Activated T-helper 1 cell treated with anti-CD3 and anti-CD28 coated beads, Interleukin-12 subunit alpha, Interleukin-12 subunit beta, Interleukin-2, Interleukin-4 antibody, amounts not matched to agents 30 ng/mL and 10 ng/mL and 1 ng/mL, durations not matched to agents 14 hours and 24 hours and 36 hours (primary cell): ENCODE data around the gene ECI2. TPM values are rescaled to one million over a fixed set of nuclear protein-coding genes. Genes with fewer than 3 reads are reported as not detected.

Experiments
- DNase-seq: peaks from one replicate; pipeline ENCODE4 v3.0.0; 2021; ENCODE audit warnings: low spot score
- H3K27ac Mint-ChIP-seq: one replicate; pipeline ENCODE4 v1.8.0; 2021; ENCODE audit warnings: mild to moderate bottlenecking, mixed read lengths
- H3K27me3 Mint-ChIP-seq: one replicate; pipeline ENCODE4 v1.8.0; 2022; ENCODE audit warnings: mild to moderate bottlenecking, moderate library complexity, mixed read lengths; ENCODE audit not compliant: insufficient read depth
- H3K36me3 Mint-ChIP-seq: one replicate; pipeline ENCODE4 v1.8.0; 2021; ENCODE audit warnings: low read depth, mixed read lengths
- H3K4me1 Mint-ChIP-seq: one replicate; pipeline ENCODE4 v1.8.0; 2021; ENCODE audit warnings: low read depth, mixed read lengths
- H3K4me3 Mint-ChIP-seq: one replicate; pipeline ENCODE4 v1.8.0; 2021; ENCODE audit warnings: mild to moderate bottlenecking, moderate library complexity, mixed read lengths
- H3K9me3 Mint-ChIP-seq: one replicate; pipeline ENCODE4 v1.8.0; 2021; ENCODE audit warnings: mixed read lengths
- intact Hi-C: fragments of 100-400 bp; cut with micrococcal nuclease; formaldehyde crosslinking; loops from one replicate; pipeline ENCODE4 v1.15.1; 2024
- total RNA-seq: library from RNA; stranded (reverse); gene quantifications from 2 replicates; pipeline ENCODE4 v1.2.3, GENCODE V29; 2022

ECI2 gene
- total RNA-seq, 1 donor from 2014 or later, result 13.4 TPM

GRCh38 chr6:4133941-4134838, 1.2 kb downstream of the ECI2 start:
- intact Hi-C loops, result loop anchor here (2.0 to 10.0 kb wide), 6 partner anchors 53 to 1139 kb away; partner anchors contain the start of genes FAM50B, NQO2, PSMG4 and RIPK1
- Mint-ChIP-seq H3K36me3 (peaks cover 32% of the 10 kb centered on the region), H3K27me3 (peaks cover 4% of the 10 kb centered on the region), H3K4me3 (peak overlapping the region; percentile 86), H3K4me1 (peaks cover 27% of the 10 kb centered on the region), H3K9me3 (no peaks in the 10 kb centered on the region), H3K27ac (peak overlapping the region; percentile 90)
- no peak for DNase-seq

DNA sequence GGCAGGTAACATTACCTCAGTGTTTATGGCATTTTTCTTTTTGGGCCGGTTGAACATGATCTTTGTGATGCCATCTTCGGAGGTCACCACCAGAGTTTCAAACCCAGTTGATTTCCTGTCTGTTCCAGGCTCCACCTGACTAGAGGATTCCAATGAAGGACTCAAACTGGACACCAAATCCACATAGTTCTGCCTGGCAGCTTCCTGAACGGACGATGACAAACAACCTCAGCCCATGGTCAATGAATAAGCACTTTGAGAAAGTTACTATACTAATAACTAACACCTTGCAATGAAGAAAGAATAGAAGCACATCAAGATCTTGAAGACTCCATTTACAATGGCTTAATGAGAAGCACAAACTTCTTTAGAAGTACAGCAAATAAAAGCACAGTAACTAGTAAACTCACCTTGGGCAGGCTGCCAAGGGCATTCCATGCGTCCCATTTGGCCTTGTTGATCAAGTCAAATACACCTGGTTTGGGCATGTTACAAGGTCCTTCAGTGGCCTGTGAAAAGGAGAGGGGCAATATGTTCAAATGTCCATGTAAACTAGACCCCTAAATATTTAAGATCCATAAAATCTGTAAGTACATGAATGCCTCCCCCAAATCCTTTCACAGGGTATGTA, 4.9 kb downstream of the ECI2 start:
- Mint-ChIP-seq H3K4me1 (peaks cover 20% of the 10 kb centered on the region), H3K27me3 (no peaks in the 10 kb centered on the region), H3K9me3 (no peaks in the 10 kb centered on the region), H3K27ac (no peak overlapping the region), H3K36me3 (peaks cover 46% of the 10 kb centered on the region), H3K4me3 (no peak overlapping the region)
- no peak for DNase-seq
- intact Hi-C loops, result loop anchor here (10.0 kb wide), 2 partner anchors 1066 to 1136 kb away; partner anchors contain the start of genes NQO2 and RIPK1

- no peaks in the 10 kb centered on the region for H3K27me3 Mint-ChIP-seq
- no peak overlapping the region for H3K4me3 Mint-ChIP-seq
- intact Hi-C loops, result no loop called here
- H3K4me1 Mint-ChIP-seq, result peaks cover 17% of the 10 kb centered on the region
- no peaks in the 10 kb centered on the region for H3K9me3 Mint-ChIP-seq
- no peak overlapping the region for H3K27ac Mint-ChIP-seq
- H3K36me3 Mint-ChIP-seq, result peaks cover 48% of the 10 kb centered on the region
- no peak for DNase-seq
These were observed 5.9 kb downstream of the ECI2 start for GRCh38 chr6:4129446-4129845.

DNA sequence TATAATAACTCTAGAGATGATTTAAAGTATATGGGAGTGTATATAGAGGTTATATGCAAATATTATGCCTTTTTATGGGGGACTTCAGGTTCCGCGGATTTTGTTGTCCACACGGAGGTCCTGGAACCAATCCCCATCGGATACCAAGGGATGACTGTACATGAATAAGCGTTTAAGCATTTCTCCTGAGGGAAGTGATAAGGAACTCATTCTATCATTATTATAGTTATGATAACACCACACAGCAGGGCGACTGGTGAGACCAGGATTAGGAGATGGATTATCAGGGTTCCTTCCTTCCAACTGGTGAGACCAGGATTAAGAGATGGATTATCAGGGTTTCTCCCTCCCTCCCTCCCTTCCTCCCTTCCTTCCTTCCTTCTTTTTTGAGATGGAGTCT, 6.6 kb downstream of the ECI2 start:
- intact Hi-C loops, result no loop called here
- Mint-ChIP-seq H3K4me3 (no peak overlapping the region), H3K4me1 (peaks cover 10% of the 10 kb centered on the region), H3K27me3 (no peaks in the 10 kb centered on the region), H3K36me3 (peaks cover 51% of the 10 kb centered on the region), H3K27ac (no peak overlapping the region), H3K9me3 (no peaks in the 10 kb centered on the region)
- no peak for DNase-seq

DNA sequence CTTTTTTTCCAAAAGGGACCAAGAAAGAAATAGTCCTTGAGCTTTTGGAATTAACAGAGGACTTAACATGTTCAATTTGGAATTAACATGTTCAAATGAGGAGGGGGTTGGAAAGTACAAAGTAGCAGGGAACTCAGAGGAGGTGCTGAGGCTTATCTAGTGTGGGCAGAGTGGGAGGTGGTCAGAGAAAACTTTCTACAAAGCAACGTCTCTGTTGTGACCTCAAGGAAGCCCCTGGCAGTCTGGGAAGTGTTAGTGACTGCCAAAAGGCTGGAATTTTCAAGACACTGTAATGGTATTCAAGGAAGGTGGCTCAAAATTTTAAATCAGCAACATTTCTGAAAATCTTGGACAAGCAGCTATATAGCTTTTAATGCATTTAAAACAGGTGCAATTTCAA, 7.3 kb downstream of the ECI2 start:
- no peaks in the 10 kb centered on the region for H3K9me3 Mint-ChIP-seq
- intact Hi-C loops, result no loop called here
- DNase-seq, result no peak
- no peaks in the 10 kb centered on the region for H3K27me3 Mint-ChIP-seq
- no peak overlapping the region for H3K4me3 Mint-ChIP-seq
- no peak overlapping the region for H3K27ac Mint-ChIP-seq
- peaks cover 3% of the 10 kb centered on the region for H3K4me1 Mint-ChIP-seq
- peaks cover 46% of the 10 kb centered on the region for H3K36me3 Mint-ChIP-seq

GRCh38 chr6:4125933-4126864, 9.2 kb downstream of the ECI2 start:
- Mint-ChIP-seq H3K36me3 (peaks cover 34% of the 10 kb centered on the region), H3K4me3 (no peak overlapping the region), H3K27ac (no peak overlapping the region), H3K4me1 (no peaks in the 10 kb centered on the region), H3K27me3 (no peaks in the 10 kb centered on the region), H3K9me3 (no peaks in the 10 kb centered on the region)
- intact Hi-C loops, result no loop called here
- DNase-seq, result no peak

GRCh38 chr6:4125500-4125899, 9.9 kb downstream of the ECI2 start:
- H3K9me3 Mint-ChIP-seq, result no peaks in the 10 kb centered on the region
- H3K4me1 Mint-ChIP-seq, result no peaks in the 10 kb centered on the region
- H3K27me3 Mint-ChIP-seq, result no peaks in the 10 kb centered on the region
- intact Hi-C loops, result no loop called here
- DNase-seq, result no peak
- H3K36me3 Mint-ChIP-seq, result peaks cover 35% of the 10 kb centered on the region
- no peak overlapping the region for H3K27ac Mint-ChIP-seq
- H3K4me3 Mint-ChIP-seq, result no peak overlapping the region

GRCh38 chr6:4124351-4124750, 11.0 kb downstream of the ECI2 start:
- peaks cover 29% of the 10 kb centered on the region for H3K36me3 Mint-ChIP-seq
- H3K4me1 Mint-ChIP-seq, result no peaks in the 10 kb centered on the region
- DNase-seq, result no peak
- no peak overlapping the region for H3K4me3 Mint-ChIP-seq
- H3K9me3 Mint-ChIP-seq, result no peaks in the 10 kb centered on the region
- no peak overlapping the region for H3K27ac Mint-ChIP-seq
- intact Hi-C loops, result no loop called here
- no peaks in the 10 kb centered on the region for H3K27me3 Mint-ChIP-seq

- Mint-ChIP-seq H3K27ac (no peak overlapping the region), H3K27me3 (peaks cover 15% of the 10 kb centered on the region), H3K9me3 (peaks cover 4% of the 10 kb centered on the region), H3K4me3 (no peak overlapping the region), H3K36me3 (peaks cover 24% of the 10 kb centered on the region), H3K4me1 (no peaks in the 10 kb centered on the region)
- intact Hi-C loops, result no loop called here
- no peak for DNase-seq
These were observed 19.6 kb downstream of the ECI2 start for GRCh38 chr6:4115741-4116140.

DNA sequence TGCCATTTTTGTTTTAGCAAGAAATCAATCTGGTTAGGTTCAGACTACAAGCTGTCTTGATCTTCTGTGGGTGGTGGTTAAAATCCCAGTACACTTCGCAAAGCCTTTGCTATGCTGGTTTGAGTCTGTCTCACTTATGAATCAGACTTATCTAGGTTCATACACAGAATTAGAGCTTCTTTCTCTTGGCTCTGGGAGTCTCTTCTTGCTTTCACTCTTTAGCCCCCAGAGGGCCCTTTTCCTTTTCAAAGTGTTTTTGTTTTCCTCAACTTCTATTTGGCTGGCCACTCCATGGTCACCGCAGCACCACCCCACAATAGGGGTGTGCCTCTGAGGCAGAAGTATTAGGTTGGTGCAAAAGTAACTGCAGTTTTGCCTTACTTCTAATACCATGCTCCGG, 21.3 kb downstream of the ECI2 start:
- no peaks in the 10 kb centered on the region for H3K4me1 Mint-ChIP-seq
- intact Hi-C loops, result no loop called here
- H3K27ac Mint-ChIP-seq, result no peak overlapping the region
- H3K36me3 Mint-ChIP-seq, result peaks cover 19% of the 10 kb centered on the region
- peaks cover 4% of the 10 kb centered on the region for H3K9me3 Mint-ChIP-seq
- no peak for DNase-seq
- H3K27me3 Mint-ChIP-seq, result peaks cover 18% of the 10 kb centered on the region
- H3K4me3 Mint-ChIP-seq, result no peak overlapping the region

GRCh38 chr6:4113649-4114048, 21.7 kb downstream of the ECI2 start:
- peaks cover 4% of the 10 kb centered on the region for H3K9me3 Mint-ChIP-seq
- DNase-seq, result no peak
- no peak overlapping the region for H3K27ac Mint-ChIP-seq
- peaks cover 20% of the 10 kb centered on the region for H3K27me3 Mint-ChIP-seq
- peaks cover 17% of the 10 kb centered on the region for H3K36me3 Mint-ChIP-seq
- H3K4me3 Mint-ChIP-seq, result no peak overlapping the region
- no peaks in the 10 kb centered on the region for H3K4me1 Mint-ChIP-seq
- intact Hi-C loops, result no loop called here

DNA sequence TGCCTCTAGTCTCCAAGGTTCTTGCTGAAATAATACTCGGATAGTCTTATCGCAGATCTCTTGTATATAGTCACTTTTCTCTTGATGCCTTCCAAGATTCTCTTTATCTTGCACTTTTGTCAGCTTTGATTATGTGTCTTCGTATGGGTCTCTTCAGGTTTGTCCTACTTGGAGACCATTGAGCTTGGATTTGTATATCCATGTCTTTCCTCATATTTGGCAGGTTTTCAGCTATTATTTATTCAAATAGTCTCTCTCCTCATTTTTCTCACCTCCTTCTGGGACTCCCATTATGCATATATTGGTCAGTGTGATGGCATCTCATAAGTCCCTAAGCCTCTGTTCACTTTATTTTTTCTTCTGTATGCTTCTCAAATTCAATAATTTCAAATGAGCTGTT, 23.0 kb downstream of the ECI2 start:
- Mint-ChIP-seq H3K4me3 (no peak overlapping the region), H3K9me3 (peaks cover 4% of the 10 kb centered on the region), H3K27ac (no peak overlapping the region), H3K4me1 (no peaks in the 10 kb centered on the region), H3K36me3 (peaks cover 14% of the 10 kb centered on the region), H3K27me3 (peaks cover 25% of the 10 kb centered on the region)
- DNase-seq, result no peak
- intact Hi-C loops, result no loop called here
